GM21786 (cell line): ENCODE measurements around the gene ZP3.
A peak's percentile ranks its signal among the peaks of the same experiment; 100 is the strongest.
"Not testable (repeated sequence)": the region's sequence is repeated elsewhere in the genome, so short reads cannot be mapped to it uniquely, and the experiment has no call there.

Experiments
- ATAC-seq: cut with Tn5 transposase; IDR thresholded peaks from one replicate; pipeline ENCODE4 v1.9.1; 2021; ENCODE audit not compliant: unreplicated experiment

ZP3 gene

DNA sequence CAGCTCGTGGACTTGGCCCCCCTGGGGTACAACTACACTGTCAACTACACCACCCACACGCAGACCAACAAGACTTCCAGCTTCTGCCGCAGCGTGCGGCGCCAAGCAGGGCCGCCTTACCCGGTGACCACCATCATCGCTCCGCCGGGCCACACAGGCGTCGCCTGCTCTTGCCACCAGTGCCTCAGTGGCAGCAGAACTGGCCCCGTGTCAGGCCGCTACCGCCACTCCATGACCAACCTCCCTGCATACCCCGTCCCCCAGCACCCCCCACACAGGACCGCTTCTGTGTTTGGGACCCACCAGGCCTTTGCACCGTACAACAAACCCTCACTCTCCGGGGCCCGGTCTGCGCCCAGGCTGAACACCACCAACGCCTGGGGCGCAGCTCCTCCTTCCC is 57.9 kb downstream of the ZP3 start:
- not testable (repeated sequence) for ATAC-seq

DNA sequence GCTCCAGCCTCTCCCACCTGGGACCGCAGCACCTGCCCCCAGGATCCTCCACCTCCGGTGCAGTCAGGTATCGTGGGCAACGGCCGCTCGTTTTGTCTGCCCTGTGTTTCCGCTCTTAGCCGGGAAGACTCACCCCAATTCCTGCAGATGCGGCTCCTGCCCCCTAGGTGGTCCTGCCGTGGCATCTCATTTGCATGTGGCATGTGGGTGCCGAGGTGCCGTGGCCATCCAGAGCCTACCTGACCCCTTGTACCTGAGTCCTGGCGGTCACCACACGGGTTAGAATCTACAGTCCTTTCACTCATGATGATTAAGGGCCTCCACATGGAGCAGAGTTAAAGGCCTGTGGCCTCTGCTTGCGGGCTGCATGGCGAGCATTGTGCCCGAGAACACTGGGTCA is 58.3 kb downstream of the ZP3 start:
- not testable (repeated sequence) for ATAC-seq

DNA sequence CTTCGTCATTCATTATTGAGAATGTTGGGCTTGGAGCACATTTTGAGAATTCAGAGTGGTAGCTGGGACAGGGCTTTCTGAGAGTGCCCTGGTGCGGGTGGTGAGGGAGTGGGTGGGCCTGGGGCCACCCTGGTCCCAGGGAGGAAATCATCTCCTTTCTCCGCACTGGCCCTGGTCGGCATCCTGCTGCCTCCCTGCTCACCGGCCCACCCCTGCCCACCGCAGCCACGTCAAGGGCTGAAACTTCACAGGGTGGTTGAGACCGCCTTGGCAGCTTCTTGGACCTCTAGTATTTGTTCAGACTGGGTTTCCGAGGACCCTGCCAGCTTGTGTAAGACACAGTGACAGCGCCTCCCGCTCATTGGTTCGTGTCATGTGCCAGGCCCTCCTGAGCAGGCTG is 59.7 kb downstream of the ZP3 start:
- not testable (repeated sequence) for ATAC-seq

DNA sequence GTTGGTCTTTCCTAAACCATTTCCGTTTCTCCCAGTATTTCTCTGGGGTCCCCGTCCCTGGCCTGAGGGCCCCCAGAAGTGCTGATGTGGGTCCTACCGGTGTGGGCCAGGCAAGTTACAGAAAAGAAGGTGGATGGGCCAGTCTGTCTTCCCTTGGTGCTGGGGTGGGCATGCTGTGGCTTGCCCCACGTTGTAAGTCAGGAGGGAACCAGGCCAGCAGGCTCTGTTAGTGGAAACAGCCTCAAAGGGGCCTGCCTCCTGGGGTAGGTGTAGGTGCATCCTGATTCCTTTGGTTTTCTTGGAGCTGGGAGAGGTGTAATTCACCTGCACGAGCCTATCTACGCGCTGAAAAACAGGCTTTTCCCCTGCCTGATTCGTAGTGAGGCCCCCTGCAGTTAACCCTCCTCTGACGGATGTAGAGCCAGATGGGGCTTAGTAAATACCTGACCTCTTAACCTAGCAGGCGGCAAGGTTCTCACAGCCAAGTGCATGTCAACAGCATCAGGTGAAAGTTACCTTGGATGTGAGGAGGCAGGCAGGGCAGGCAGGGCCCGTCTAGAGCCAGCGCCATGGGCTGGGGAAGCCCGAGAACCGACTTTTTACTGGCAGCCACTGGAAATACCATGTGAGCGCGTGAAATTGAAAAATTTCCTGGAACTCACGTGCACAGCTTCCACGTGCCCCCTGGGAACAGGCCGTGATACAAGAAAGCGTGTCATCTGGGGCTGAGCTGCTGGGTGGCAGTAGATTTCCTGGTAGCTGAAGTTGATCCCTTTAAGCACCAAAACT is 61.3 kb downstream of the ZP3 start:
- peak; percentile 15 for ATAC-seq

DNA sequence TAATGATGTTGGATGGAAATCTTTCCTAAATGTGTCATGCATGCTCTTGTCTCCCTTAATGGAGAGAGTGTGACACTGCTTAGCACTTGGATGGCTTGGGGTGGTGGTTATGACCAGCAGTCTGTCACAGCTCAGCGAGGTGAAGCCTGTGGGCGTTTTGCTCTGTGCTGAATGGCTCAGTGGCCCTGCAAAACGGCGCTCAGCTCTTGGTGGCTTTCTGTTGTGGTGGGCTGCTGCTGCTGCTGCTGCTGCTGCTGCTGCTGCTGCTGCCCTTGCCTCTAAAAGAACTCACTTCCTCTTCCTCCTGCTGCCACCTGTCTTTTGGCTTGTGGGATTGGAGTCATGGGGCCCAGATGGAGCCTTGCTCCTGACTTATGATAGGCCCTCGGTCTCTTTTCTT is 61.9 kb downstream of the ZP3 start:
- ATAC-seq = peak; percentile 98

DNA sequence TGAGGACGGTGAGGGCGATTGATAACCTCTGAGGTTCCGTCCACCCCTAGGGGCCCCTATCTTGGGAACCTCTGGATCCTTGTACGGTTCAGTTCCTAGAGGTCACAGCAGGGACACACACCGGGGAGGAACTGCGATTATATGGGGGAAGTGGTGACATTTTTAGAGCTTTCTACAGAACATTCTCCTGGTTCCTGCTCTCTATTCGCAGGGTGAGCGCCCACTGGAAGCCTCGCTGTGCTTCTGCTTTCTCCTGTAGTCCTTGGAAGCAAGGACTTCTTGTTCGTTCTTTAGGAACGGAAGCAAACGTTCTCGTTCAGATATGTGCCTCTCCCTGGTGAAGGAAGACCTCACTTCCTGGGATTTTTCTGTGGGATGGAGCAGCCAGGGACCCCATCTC is 63.2 kb downstream of the ZP3 start:
- ATAC-seq = not testable (repeated sequence)
